Measurements from ENCODE around the gene UBASH3B. TPM values are rescaled to one million over a fixed set of nuclear protein-coding genes. Genes with fewer than 3 reads are reported as not detected.

The UBASH3B gene
- total RNA-seq, 1 donor from 2014 or later, result 6.7 TPM

GRCh38 chr11:122723576-122723975 lies 68.1 kb downstream of the UBASH3B start:
- Mint-ChIP-seq H3K27ac (ENCODE audit: unreplicated experiment) (no peak overlapping the region), H3K4me1 (ENCODE audit: low read depth, unreplicated experiment) (peaks cover 10% of the 10 kb centered on the region), H3K27me3 (ENCODE audit: unreplicated experiment) (peaks cover 2% of the 10 kb centered on the region), H3K4me3 (ENCODE audit: unreplicated experiment) (no peak overlapping the region), H3K36me3 (ENCODE audit: unreplicated experiment) (no peaks in the 10 kb centered on the region), H3K9me3 (ENCODE audit: unreplicated experiment) (peaks cover 4% of the 10 kb centered on the region)
- no peak for TF ChIP-seq CTCF (IDR thresholded peaks at IDR 0.05; ENCODE audit: partially characterized antibody, unreplicated experiment)
- no peak for DNase-seq

- no peaks in the 10 kb centered on the region for H3K36me3 Mint-ChIP-seq (ENCODE audit: unreplicated experiment)
- TF ChIP-seq CTCF (IDR thresholded peaks at IDR 0.05; ENCODE audit: partially characterized antibody, unreplicated experiment), result no peak
- H3K4me3 Mint-ChIP-seq (ENCODE audit: unreplicated experiment), result no peak overlapping the region
- H3K27ac Mint-ChIP-seq (ENCODE audit: unreplicated experiment), result no peak overlapping the region
- peaks cover 4% of the 10 kb centered on the region for H3K9me3 Mint-ChIP-seq (ENCODE audit: unreplicated experiment)
- no peak for DNase-seq
- peaks cover 2% of the 10 kb centered on the region for H3K27me3 Mint-ChIP-seq (ENCODE audit: unreplicated experiment)
- peaks cover 10% of the 10 kb centered on the region for H3K4me1 Mint-ChIP-seq (ENCODE audit: low read depth, unreplicated experiment)
Measured at GRCh38 chr11:122724520-122724919, 69.0 kb downstream of the UBASH3B start.

GRCh38 chr11:122726028-122726427 lies 70.5 kb downstream of the UBASH3B start:
- TF ChIP-seq CTCF (IDR thresholded peaks at IDR 0.05; ENCODE audit: partially characterized antibody, unreplicated experiment), result no peak
- Mint-ChIP-seq H3K27me3 (ENCODE audit: unreplicated experiment) (peaks cover 2% of the 10 kb centered on the region), H3K36me3 (ENCODE audit: unreplicated experiment) (no peaks in the 10 kb centered on the region), H3K4me1 (ENCODE audit: low read depth, unreplicated experiment) (peaks cover 7% of the 10 kb centered on the region), H3K27ac (ENCODE audit: unreplicated experiment) (no peak overlapping the region), H3K9me3 (ENCODE audit: unreplicated experiment) (no peaks in the 10 kb centered on the region), H3K4me3 (ENCODE audit: unreplicated experiment) (no peak overlapping the region)
- DNase-seq, result no peak

DNA sequence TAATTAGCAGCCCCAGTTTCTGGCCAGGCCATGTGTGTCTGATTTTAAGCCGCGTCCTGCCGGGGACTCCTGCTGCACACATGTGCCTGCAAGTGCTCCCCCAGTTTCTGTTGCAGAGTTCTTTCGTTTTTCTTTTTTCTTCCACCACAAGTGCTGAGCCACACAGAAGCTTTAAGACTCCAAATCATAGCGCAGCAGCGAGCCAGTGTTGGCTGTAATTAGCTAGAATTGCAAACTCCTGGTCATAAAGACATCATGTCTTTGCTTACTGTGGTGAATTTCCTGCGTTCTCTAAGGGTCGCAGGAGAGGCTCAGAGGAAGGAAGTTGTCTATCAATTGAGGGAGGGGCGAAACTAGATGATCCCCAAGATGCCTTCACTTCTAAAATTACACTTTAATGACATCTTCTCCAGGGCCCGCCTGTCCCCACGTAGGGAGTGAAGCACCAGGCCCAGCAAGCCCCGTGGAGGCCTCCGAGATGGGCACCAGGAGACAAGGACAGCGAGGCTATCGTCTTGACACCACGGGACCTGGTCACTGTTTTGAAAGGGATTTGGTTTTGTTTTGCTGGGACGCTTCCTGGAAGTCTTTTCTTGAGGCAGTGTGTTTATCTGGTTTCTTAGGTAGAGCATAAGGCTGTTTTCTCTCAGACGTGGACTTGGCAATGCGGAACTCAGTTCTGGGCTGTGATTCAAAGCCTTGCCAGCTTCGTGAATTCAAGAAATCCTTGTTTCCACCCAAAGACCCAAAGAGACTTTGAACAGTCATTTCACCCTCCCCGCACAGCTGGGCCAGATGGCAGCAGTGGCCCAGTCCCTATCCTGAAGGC lies 71.8 kb downstream of the UBASH3B start:
- Mint-ChIP-seq H3K4me1 (ENCODE audit: low read depth, unreplicated experiment) (peaks cover 5% of the 10 kb centered on the region), H3K4me3 (ENCODE audit: unreplicated experiment) (no peak overlapping the region), H3K36me3 (ENCODE audit: unreplicated experiment) (no peaks in the 10 kb centered on the region), H3K27me3 (ENCODE audit: unreplicated experiment) (peaks cover 2% of the 10 kb centered on the region), H3K9me3 (ENCODE audit: unreplicated experiment) (no peaks in the 10 kb centered on the region), H3K27ac (ENCODE audit: unreplicated experiment) (no peak overlapping the region)
- DNase-seq, result no peak
- TF ChIP-seq CTCF (IDR thresholded peaks at IDR 0.05; ENCODE audit: partially characterized antibody, unreplicated experiment), result no peak

- no peak overlapping the region for H3K27ac Mint-ChIP-seq (ENCODE audit: unreplicated experiment)
- H3K36me3 Mint-ChIP-seq (ENCODE audit: unreplicated experiment), result no peaks in the 10 kb centered on the region
- H3K27me3 Mint-ChIP-seq (ENCODE audit: unreplicated experiment), result peaks cover 2% of the 10 kb centered on the region
- H3K4me1 Mint-ChIP-seq (ENCODE audit: low read depth, unreplicated experiment), result peaks cover 5% of the 10 kb centered on the region
- DNase-seq, result no peak
- H3K9me3 Mint-ChIP-seq (ENCODE audit: unreplicated experiment), result no peaks in the 10 kb centered on the region
- no peak overlapping the region for H3K4me3 Mint-ChIP-seq (ENCODE audit: unreplicated experiment)
- no peak for TF ChIP-seq CTCF (IDR thresholded peaks at IDR 0.05; ENCODE audit: partially characterized antibody, unreplicated experiment)
Measured at GRCh38 chr11:122728561-122728960, 73.0 kb downstream of the UBASH3B start.

Measured in glutamatergic neuron (in vitro differentiated cells).